ES-I3 (cell line): ENCODE results near the gene ADAD2.
"Not testable (repeated sequence)": the region's sequence is repeated elsewhere in the genome, so short reads cannot be mapped to it uniquely, and the experiment has no call there.

Experiments used
- H3K36me3 ChIP-seq: 2 replicates; pipeline ENCODE4 v1.6.1; 2013; ENCODE audit warnings: mild to moderate bottlenecking, low read length, control low read depth, moderate library complexity; ENCODE audit not compliant: insufficient read depth
- H3K4me1 ChIP-seq: 2 replicates; pipeline ENCODE4 v1.6.1; 2013; ENCODE audit warnings: mild to moderate bottlenecking, control low read depth, low read length; ENCODE audit not compliant: insufficient read depth
- H3K9ac ChIP-seq: 2 replicates; pipeline ENCODE4 v1.6.1; 2013; ENCODE audit warnings: low read depth, mild to moderate bottlenecking, low read length, moderate library complexity
- H3K9me3 ChIP-seq: 2 replicates; pipeline ENCODE4 v1.6.1; 2013; ENCODE audit warnings: mild to moderate bottlenecking, low read length, moderate library complexity; ENCODE audit not compliant: control insufficient read depth, insufficient read depth

ADAD2 gene

GRCh38 chr16:84214451-84215066 lies 23.6 kb downstream of the ADAD2 start:
- Histone ChIP-seq H3K9me3 (no peaks in the 10 kb centered on the region), H3K4me1 (no peaks in the 10 kb centered on the region), H3K9ac (no peak overlapping the region), H3K36me3 (no peaks in the 10 kb centered on the region)

DNA sequence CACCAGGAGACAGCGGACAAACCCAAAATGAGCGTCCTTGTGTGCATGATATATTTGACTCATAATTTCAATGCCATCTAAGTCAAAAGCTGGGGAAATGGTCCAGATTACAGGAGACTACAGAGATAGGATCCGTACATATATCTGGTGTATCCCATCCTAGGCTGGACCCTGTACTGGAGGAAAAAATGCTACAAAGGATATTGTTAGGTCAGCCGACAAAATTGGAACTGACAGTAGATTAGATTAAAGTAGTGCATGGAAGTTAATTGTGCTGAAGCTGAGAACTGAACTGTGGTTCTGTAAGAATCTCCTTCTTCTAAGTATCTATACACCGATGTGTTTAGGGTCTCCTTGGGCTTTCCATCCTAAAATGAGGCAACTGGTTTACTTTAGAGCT lies 24.6 kb downstream of the ADAD2 start:
- Histone ChIP-seq H3K4me1 (no peaks in the 10 kb centered on the region), H3K9ac (no peak overlapping the region), H3K36me3 (no peaks in the 10 kb centered on the region), H3K9me3 (no peaks in the 10 kb centered on the region)

DNA sequence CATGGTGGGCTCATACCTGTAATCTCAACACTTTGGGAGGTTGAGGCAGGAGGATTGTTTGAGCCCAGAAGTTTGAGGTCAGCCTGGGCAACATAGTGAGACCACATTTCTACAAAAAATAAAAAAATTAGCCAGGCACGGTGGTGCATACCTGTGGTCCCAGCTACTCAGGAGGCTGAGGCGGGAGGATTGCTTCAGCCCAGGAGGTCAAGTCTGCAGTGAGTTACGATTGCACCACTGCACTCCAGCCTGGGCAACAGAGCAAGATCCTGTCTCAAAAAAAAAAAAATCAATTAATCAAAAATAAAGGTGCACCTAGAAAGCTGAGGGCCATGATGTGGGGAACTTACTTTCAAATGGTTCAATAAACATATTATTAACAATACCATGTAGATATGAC lies 25.2 kb downstream of the ADAD2 start:
- H3K9me3 ChIP-seq, H3K9ac ChIP-seq, H3K36me3 ChIP-seq, H3K4me1 ChIP-seq: not testable (repeated sequence)

DNA sequence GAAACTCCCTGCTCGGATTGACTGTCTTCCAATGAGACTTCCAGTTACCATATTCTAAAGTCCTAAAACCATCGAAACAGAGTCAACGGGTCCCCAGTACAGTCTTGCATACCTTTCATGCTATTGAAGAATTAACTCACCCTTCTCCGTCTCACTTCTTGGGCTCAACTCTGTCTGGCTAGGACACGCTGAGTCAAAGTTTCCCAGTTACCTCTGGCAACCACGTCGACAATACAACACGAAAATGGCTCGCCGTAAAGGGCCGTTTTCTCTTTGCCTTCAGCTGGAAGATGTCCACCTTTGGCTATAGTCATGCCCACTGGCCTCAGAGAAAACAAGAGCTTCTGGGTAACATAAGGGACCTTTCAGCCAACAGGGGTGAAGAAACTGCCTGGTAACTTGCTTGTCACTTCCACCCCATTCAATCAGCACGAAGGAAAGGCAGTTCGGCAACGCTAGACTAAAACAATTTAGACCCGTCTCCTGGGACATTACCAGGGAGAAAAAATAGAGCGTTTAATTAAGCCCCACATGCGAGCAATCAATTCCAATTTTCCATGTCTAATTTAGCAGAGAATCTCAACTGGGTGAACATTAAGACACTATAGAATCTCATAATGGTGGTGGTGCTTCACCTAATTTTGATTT lies 27.3 kb downstream of the ADAD2 start:
- H3K9ac ChIP-seq, result no peak overlapping the region
- H3K9me3 ChIP-seq, result no peaks in the 10 kb centered on the region
- no peaks in the 10 kb centered on the region for H3K4me1 ChIP-seq
- no peaks in the 10 kb centered on the region for H3K36me3 ChIP-seq

GRCh38 chr16:84218956-84219355 lies 28.0 kb downstream of the ADAD2 start:
- no peaks in the 10 kb centered on the region for H3K36me3 ChIP-seq
- no peaks in the 10 kb centered on the region for H3K4me1 ChIP-seq
- no peaks in the 10 kb centered on the region for H3K9me3 ChIP-seq
- H3K9ac ChIP-seq, result no peak overlapping the region

GRCh38 chr16:84220851-84221250 lies 29.9 kb downstream of the ADAD2 start:
- Histone ChIP-seq H3K9ac (no peak overlapping the region), H3K36me3 (no peaks in the 10 kb centered on the region), H3K4me1 (0 out of 2 replicates have a peak, but pooled peaks cover 3% of the 10 kb centered on the region), H3K9me3 (no peaks in the 10 kb centered on the region)

GRCh38 chr16:84223456-84223855 lies 32.5 kb downstream of the ADAD2 start:
- Histone ChIP-seq H3K9ac (no peak overlapping the region), H3K36me3 (no peaks in the 10 kb centered on the region), H3K4me1 (peaks cover 12% of the 10 kb centered on the region), H3K9me3 (no peaks in the 10 kb centered on the region)

GRCh38 chr16:84224554-84224953 lies 33.6 kb downstream of the ADAD2 start:
- H3K9ac ChIP-seq, result no peak overlapping the region
- no peaks in the 10 kb centered on the region for H3K9me3 ChIP-seq
- H3K36me3 ChIP-seq, result no peaks in the 10 kb centered on the region
- H3K4me1 ChIP-seq, result peaks cover 12% of the 10 kb centered on the region

DNA sequence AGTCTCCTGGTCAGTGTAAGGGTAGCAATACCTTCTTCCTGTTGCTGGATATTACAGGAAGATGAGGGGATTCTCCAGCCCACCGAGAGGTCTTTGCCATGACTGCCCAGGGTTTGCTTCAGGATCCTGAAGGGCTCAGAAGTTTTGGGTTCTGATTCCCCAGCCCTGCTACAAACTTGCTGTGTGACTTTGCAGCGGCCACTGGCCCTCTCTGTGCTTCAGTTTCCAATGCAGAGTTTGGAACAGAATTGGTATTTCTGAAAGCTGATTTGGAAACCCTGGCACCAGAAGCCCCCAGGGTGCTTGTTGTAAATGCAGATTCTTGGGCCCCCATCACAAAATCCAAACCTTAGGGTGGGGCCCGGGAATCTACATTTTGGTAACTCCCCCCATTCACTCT lies 34.2 kb downstream of the ADAD2 start:
- Histone ChIP-seq H3K4me1 (peaks cover 12% of the 10 kb centered on the region), H3K9me3 (no peaks in the 10 kb centered on the region), H3K36me3 (no peaks in the 10 kb centered on the region)

DNA sequence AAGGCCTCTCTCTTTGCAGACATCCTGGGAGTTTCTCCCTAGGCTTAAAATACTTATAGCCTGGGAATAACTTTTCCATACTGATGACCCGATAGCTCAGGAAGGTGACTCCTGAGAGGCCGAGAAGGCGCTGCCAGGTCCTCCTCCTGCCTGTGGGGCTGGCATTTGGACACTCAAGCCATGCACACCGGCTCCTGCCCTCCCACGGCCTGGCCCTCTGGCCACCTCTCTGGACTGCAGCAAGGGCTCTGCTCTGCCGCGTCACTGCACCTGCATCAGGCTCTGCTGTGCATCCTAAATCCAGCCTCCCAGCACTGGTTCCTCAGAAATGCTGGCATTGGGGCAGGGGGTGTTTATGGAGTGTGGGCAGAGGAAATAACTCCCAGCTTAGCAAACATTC lies 34.6 kb downstream of the ADAD2 start:
- Histone ChIP-seq H3K9me3 (no peaks in the 10 kb centered on the region), H3K4me1 (peaks cover 12% of the 10 kb centered on the region), H3K36me3 (no peaks in the 10 kb centered on the region), H3K9ac (no peak overlapping the region)

More for the DNA sequence above, 34.2 kb downstream of the ADAD2 start:
- H3K9ac ChIP-seq, result no peak overlapping the region

DNA sequence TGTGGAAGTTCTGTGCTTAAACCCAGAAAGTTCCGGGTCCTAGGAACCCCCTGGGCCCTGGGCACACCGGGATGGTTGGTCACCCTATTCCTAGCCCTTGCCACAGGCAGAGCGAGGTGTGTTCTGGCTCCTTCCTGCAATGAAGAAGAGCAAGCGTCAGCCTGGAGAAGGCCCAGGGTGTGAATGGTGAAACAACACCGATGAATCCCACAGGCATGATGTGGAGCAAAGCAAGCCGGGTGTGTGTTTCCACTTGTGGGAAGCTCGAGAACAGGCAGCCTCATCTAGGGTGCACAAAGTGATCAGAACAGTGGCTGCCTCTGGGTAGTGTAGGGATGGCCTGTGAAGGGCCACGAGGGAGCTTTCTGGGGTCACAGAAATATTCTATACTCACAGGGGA lies 35.1 kb downstream of the ADAD2 start:
- no peaks in the 10 kb centered on the region for H3K9me3 ChIP-seq
- H3K9ac ChIP-seq, result no peak overlapping the region
- peaks cover 12% of the 10 kb centered on the region for H3K4me1 ChIP-seq
- no peaks in the 10 kb centered on the region for H3K36me3 ChIP-seq

GRCh38 chr16:84227548-84227947 lies 36.6 kb downstream of the ADAD2 start:
- Histone ChIP-seq H3K9ac (no peak overlapping the region), H3K4me1 (peaks cover 12% of the 10 kb centered on the region), H3K9me3 (no peaks in the 10 kb centered on the region), H3K36me3 (no peaks in the 10 kb centered on the region)

DNA sequence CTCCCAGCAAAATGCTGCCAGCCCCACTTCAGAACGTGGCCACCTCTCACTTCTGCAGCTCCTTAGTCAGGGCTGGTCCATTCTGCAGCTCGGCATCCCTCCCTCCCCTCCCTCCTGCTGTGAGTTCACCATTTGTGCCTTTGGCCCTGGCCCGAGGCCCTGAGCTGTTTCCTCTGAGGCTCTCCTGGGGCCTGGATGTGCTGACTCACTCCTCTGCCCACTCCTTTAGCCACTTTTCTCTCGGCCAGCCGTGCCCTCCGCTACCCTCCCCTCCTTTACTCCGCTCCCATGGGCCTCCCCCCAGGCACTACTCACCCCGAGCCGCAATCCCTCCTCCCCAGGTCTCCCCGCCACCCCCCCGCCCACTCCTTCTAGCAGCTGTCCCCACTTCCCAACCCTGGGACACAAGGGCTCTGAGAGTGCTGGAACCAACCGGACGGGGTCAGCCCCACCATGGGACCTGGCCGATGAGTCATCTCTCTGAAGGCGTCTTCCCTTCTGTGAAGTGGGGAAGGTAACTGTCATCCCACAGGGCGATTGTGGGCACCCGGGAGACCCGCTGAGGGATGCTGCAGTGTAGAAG lies 37.4 kb downstream of the ADAD2 start:
- H3K9ac ChIP-seq, result no peak overlapping the region

GRCh38 chr16:84229471-84229870 lies 38.5 kb downstream of the ADAD2 start:
- no peak overlapping the region for H3K9ac ChIP-seq
- H3K9me3 ChIP-seq, result no peaks in the 10 kb centered on the region
- H3K4me1 ChIP-seq, result peaks cover 12% of the 10 kb centered on the region
- H3K36me3 ChIP-seq, result no peaks in the 10 kb centered on the region

More for the DNA sequence above, 37.4 kb downstream of the ADAD2 start:
- Histone ChIP-seq H3K9me3 (no peaks in the 10 kb centered on the region), H3K4me1 (peaks cover 12% of the 10 kb centered on the region), H3K36me3 (no peaks in the 10 kb centered on the region)

DNA sequence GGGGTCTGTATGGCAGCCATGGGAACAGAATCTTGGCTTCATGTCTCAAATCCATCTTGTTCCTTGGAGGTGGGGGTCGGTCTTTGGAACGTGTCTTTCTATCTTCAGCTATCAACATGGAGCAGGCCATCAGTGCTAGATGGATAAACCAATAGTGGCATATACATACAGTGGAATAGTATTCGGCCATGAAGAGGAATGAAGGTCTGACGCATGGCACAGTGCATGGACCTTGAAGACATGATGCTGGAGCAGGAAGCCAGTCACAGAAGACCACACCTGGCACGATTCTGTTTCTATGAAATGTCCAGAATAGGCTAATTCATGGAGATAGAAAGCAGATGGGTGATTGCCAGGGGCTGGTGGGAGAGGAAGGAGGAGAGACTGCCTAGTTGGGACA lies 41.1 kb downstream of the ADAD2 start:
- H3K36me3 ChIP-seq, result no peaks in the 10 kb centered on the region
- peaks cover 6% of the 10 kb centered on the region for H3K4me1 ChIP-seq
- no peaks in the 10 kb centered on the region for H3K9me3 ChIP-seq
- no peak overlapping the region for H3K9ac ChIP-seq
